Endodermal cell (in vitro differentiated cells): ENCODE data around the gene SYCN. TPM values are rescaled to one million over a fixed set of nuclear protein-coding genes. Genes with fewer than 3 reads are reported as not detected.

Source experiments
- DNase-seq: peaks from one replicate; pipeline ENCODE4 v3.0.0-alpha.2; 2017
- H3K27ac ChIP-seq: 2 replicates; pipeline ENCODE4 v1.5.1; 2013; ENCODE audit warnings: mild to moderate bottlenecking, low read depth, low read length, moderate library complexity
- H3K27me3 ChIP-seq: 2 replicates; pipeline ENCODE4 v1.6.1; 2013; ENCODE audit warnings: mild to moderate bottlenecking, low read length, moderate library complexity; ENCODE audit not compliant: insufficient read depth, control insufficient read depth, poor library complexity, severe bottlenecking
- H3K36me3 ChIP-seq: 2 replicates; pipeline ENCODE4 v1.7.0; 2013; ENCODE audit warnings: mild to moderate bottlenecking, low read length, moderate library complexity; ENCODE audit not compliant: control insufficient read depth, insufficient read depth
- H3K4me1 ChIP-seq: one replicate; pipeline ENCODE4 v1.7.0; 2013; ENCODE audit warnings: low read length; ENCODE audit not compliant: control insufficient read depth, insufficient read depth
- H3K4me3 ChIP-seq: 2 replicates; pipeline ENCODE4 v1.5.1; 2013; ENCODE audit warnings: mild to moderate bottlenecking, low read length, moderate library complexity
- H3K9ac ChIP-seq: 2 replicates; pipeline ENCODE4 v1.6.1; 2013; ENCODE audit warnings: mild to moderate bottlenecking, low read length, moderate library complexity; ENCODE audit not compliant: poor library complexity, severe bottlenecking; ENCODE audit errors: extremely low read depth
- H3K9me3 ChIP-seq: 2 replicates; pipeline ENCODE4 v1.6.1; 2013; ENCODE audit warnings: mild to moderate bottlenecking, low read length, moderate library complexity; ENCODE audit not compliant: control insufficient read depth
- H3K27ac Mint-ChIP-seq: 2 replicates; pipeline ENCODE4 v1.8.0; 2020; ENCODE audit warnings: mixed read lengths
- H3K27me3 Mint-ChIP-seq: 2 replicates; pipeline ENCODE4 v1.8.0; 2021; ENCODE audit warnings: mild to moderate bottlenecking, mixed read lengths; ENCODE audit not compliant: insufficient read depth
- H3K36me3 Mint-ChIP-seq: 2 replicates; pipeline ENCODE4 v1.8.0; 2020; ENCODE audit warnings: low read depth, mixed read lengths
- H3K4me1 Mint-ChIP-seq: 2 replicates; pipeline ENCODE4 v1.8.0; 2020; ENCODE audit warnings: mixed read lengths
- H3K4me3 Mint-ChIP-seq: 2 replicates; pipeline ENCODE4 v1.8.0; 2020; ENCODE audit warnings: mild to moderate bottlenecking, moderate library complexity, mixed read lengths
- H3K9me3 Mint-ChIP-seq: 2 replicates; pipeline ENCODE4 v1.8.0; 2020; ENCODE audit warnings: mild to moderate bottlenecking, mixed read lengths
- CTCF ChIP-seq: fragments of 200-600 bp; sonication (generic); conservative IDR thresholded peaks from 2 replicates; pipeline ENCODE4 v1.5.0; 2021; ENCODE audit warnings: antibody characterized with exemption, mild to moderate bottlenecking
- WGBS, 2 experiments: methylation state at CpG; one replicate each; pipeline versions ENCODE4 v1.1.5 to v1.1.7; 2013; ENCODE audit warnings: missing lambda C conversion rate in 2 of 2, mixed read lengths in 1 of 2; ENCODE audit not compliant: insufficient coverage in 1 of 2, insufficient read length in 1 of 2; 5-methylcytosine and 5-hydroxymethylcytosine counted together
- total RNA-seq, 2 donors: library from RNA; stranded (reverse); fragmentation: NEBNext Ultra II Directional in 1 of 2; extraction: Animal tissue kit (Norgen Biotek cat#: 25700) in 1 of 2; gene quantifications; 2 replicates in 1 of 2; 3 replicates in 1 of 2; pipeline ENCODE4 v1.2.1, GENCODE V29; 2021

Gene SYCN
- total RNA-seq, 2 donors from 2014 or later, result not detected

- Mint-ChIP-seq H3K4me1 (no peaks in the 10 kb centered on the region), H3K9me3 (no peaks in the 10 kb centered on the region), H3K27ac (no peak overlapping the region), H3K36me3 (no peaks in the 10 kb centered on the region), H3K4me3 (no peak overlapping the region), H3K27me3 (no peaks in the 10 kb centered on the region)
- Histone ChIP-seq H3K9ac (no peak overlapping the region), H3K4me3 (no peak overlapping the region), H3K4me1 (no peaks in the 10 kb centered on the region), H3K27ac (no peak overlapping the region), H3K27me3 (no peaks in the 10 kb centered on the region), H3K36me3 (peaks cover 4% of the 10 kb centered on the region), H3K9me3 (no peaks in the 10 kb centered on the region)
- WGBS, 2 experiments, result 92 to 97% methylated on average over 11 to 21 of the region's 21 CpGs
- DNase-seq, result no peak
- TF ChIP-seq CTCF, result no peak
These were observed 43.0 kb downstream of the SYCN start for GRCh38 chr19:39160889-39161672.

- WGBS, 2 experiments, result 91 to 93% methylated on average over 7 to 8 of the region's 8 CpGs
- no peak overlapping the region for H3K4me3 ChIP-seq
- H3K9ac ChIP-seq, result no peak overlapping the region
- H3K27me3 ChIP-seq, result no peaks in the 10 kb centered on the region
- H3K36me3 ChIP-seq, result peaks cover 4% of the 10 kb centered on the region
- Mint-ChIP-seq H3K9me3 (no peaks in the 10 kb centered on the region), H3K36me3 (no peaks in the 10 kb centered on the region), H3K4me3 (no peak overlapping the region), H3K27ac (no peak overlapping the region), H3K4me1 (peaks cover 5% of the 10 kb centered on the region), H3K27me3 (no peaks in the 10 kb centered on the region)
- no peak overlapping the region for H3K27ac ChIP-seq
- no peaks in the 10 kb centered on the region for H3K4me1 ChIP-seq
- H3K9me3 ChIP-seq, result no peaks in the 10 kb centered on the region
- TF ChIP-seq CTCF, result no peak
- DNase-seq, result no peak
These were observed 43.6 kb downstream of the SYCN start for GRCh38 chr19:39160523-39160861.

GRCh38 chr19:39158646-39159260, 45.3 kb downstream of the SYCN start:
- peaks cover 16% of the 10 kb centered on the region for H3K4me1 Mint-ChIP-seq
- no peak for TF ChIP-seq CTCF
- no peak overlapping the region for H3K27ac Mint-ChIP-seq
- Histone ChIP-seq H3K4me1 (no peaks in the 10 kb centered on the region), H3K27ac (no peak overlapping the region), H3K36me3 (peaks cover 4% of the 10 kb centered on the region), H3K9ac (no peak overlapping the region), H3K27me3 (no peaks in the 10 kb centered on the region), H3K4me3 (no peak overlapping the region), H3K9me3 (no peaks in the 10 kb centered on the region)
- no peak for DNase-seq
- H3K27me3 Mint-ChIP-seq, result no peaks in the 10 kb centered on the region
- no peaks in the 10 kb centered on the region for H3K9me3 Mint-ChIP-seq
- H3K36me3 Mint-ChIP-seq, result peaks cover 3% of the 10 kb centered on the region
- WGBS, 2 experiments, result 94% methylated on average over 11 to 12 of the region's 12 CpGs
- H3K4me3 Mint-ChIP-seq, result no peak overlapping the region
